ENCODE results near the gene PGPEP1.

The PGPEP1 gene

GRCh38 chr19:18415178-18415867, 74.9 kb downstream of the PGPEP1 start:
- Histone ChIP-seq H3K9ac (no peak overlapping the region), H3K79me2 (ENCODE audit: insufficient read depth, low read depth) (0 out of 2 replicates have a peak, but pooled peaks cover 3% of the 10 kb centered on the region), H3K4me3 (IDR thresholded peaks at IDR 0.05; ENCODE audit: insufficient read depth, low read depth, low read length) (no peak overlapping the region), H4K20me1 (ENCODE audit: insufficient read depth) (no peaks in the 10 kb centered on the region), H3K4me2 (no peak overlapping the region; the same call in 1 of the 2 replicates), H3K36me3 (ENCODE audit: insufficient read depth) (no peaks in the 10 kb centered on the region), H2AFZ (ENCODE audit: low read depth) (no peak overlapping the region), H3K27ac (no peak overlapping the region), H3K4me1 (ENCODE audit: low read depth, poor library complexity, severe bottlenecking) (peaks cover 42% of the 10 kb centered on the region), H3K27me3 (ENCODE audit: insufficient read depth, low read depth) (peaks cover 31% of the 10 kb centered on the region; the same call in 1 of the 2 replicates)
- TF ChIP-seq CTCF (conservative IDR thresholded peaks at IDR 0.05; ENCODE audit: low read depth, low read length), result no peak

GRCh38 chr19:18416778-18417249, 76.4 kb downstream of the PGPEP1 start:
- Histone ChIP-seq H3K27me3 (ENCODE audit: insufficient read depth, low read depth) (peaks cover 19% of the 10 kb centered on the region; the same call in 1 of the 2 replicates), H3K36me3 (ENCODE audit: insufficient read depth) (no peaks in the 10 kb centered on the region), H3K4me2 (peak overlapping the region; percentile 84), H3K4me1 (ENCODE audit: low read depth, poor library complexity, severe bottlenecking) (peaks cover 51% of the 10 kb centered on the region), H2AFZ (ENCODE audit: low read depth) (peak overlapping the region; percentile 93), H4K20me1 (ENCODE audit: insufficient read depth) (no peaks in the 10 kb centered on the region), H3K79me2 (ENCODE audit: insufficient read depth, low read depth) (0 out of 2 replicates have a peak, but pooled peaks cover 8% of the 10 kb centered on the region), H3K9ac (peak overlapping the region; percentile 56; the same call in 1 of the 2 replicates), H3K4me3 (IDR thresholded peaks at IDR 0.05; ENCODE audit: insufficient read depth, low read depth, low read length) (no peak overlapping the region), H3K27ac (peak overlapping the region; percentile 41; the same call in 1 of the 2 replicates)
- no peak for TF ChIP-seq CTCF (conservative IDR thresholded peaks at IDR 0.05; ENCODE audit: low read depth, low read length)

GRCh38 chr19:18417250-18418028, 77.0 kb downstream of the PGPEP1 start:
- Histone ChIP-seq H2AFZ (ENCODE audit: low read depth) (peak overlapping the region; percentile 93), H3K27ac (peak overlapping the region; percentile 41; the same call in 1 of the 2 replicates)

More at GRCh38 chr19:18417250-18418028, 77.0 kb downstream of the PGPEP1 start:
- Histone ChIP-seq H3K4me2 (peak overlapping the region; percentile 84), H3K4me1 (ENCODE audit: low read depth, poor library complexity, severe bottlenecking) (peaks cover 51% of the 10 kb centered on the region), H4K20me1 (ENCODE audit: insufficient read depth) (no peaks in the 10 kb centered on the region), H3K79me2 (ENCODE audit: insufficient read depth, low read depth) (0 out of 2 replicates have a peak, but pooled peaks cover 8% of the 10 kb centered on the region), H3K36me3 (ENCODE audit: insufficient read depth) (no peaks in the 10 kb centered on the region), H3K4me3 (IDR thresholded peaks at IDR 0.05; ENCODE audit: insufficient read depth, low read depth, low read length) (no peak overlapping the region), H3K9ac (peak overlapping the region; percentile 56; the same call in 1 of the 2 replicates), H3K27me3 (ENCODE audit: insufficient read depth, low read depth) (peaks cover 14% of the 10 kb centered on the region; the same call in 1 of the 2 replicates)
- TF ChIP-seq CTCF (conservative IDR thresholded peaks at IDR 0.05; ENCODE audit: low read depth, low read length), result no peak
